GM12865 (cell line): ENCODE results near the gene WDR33.

Experiments used
- DNase-seq: peaks from one replicate; pipeline ENCODE4 v3.0.0; 2010; ENCODE audit warnings: low read depth
- H3K4me3 ChIP-seq: 2 replicates; pipeline ENCODE4 v1.5.1; 2011; ENCODE audit warnings: mild to moderate bottlenecking, low read depth, low read length, control low read depth
- TF ChIP-seq, protein P1 (sequence below): IDR thresholded peaks from 2 replicates; pipeline ENCODE4 v1.5.1; 2011; ENCODE audit warnings: low read length, control low read depth, low read depth, inconsistent platforms; ENCODE audit not compliant: insufficient read depth; ENCODE audit errors: missing control alignments

WDR33 gene

DNA sequence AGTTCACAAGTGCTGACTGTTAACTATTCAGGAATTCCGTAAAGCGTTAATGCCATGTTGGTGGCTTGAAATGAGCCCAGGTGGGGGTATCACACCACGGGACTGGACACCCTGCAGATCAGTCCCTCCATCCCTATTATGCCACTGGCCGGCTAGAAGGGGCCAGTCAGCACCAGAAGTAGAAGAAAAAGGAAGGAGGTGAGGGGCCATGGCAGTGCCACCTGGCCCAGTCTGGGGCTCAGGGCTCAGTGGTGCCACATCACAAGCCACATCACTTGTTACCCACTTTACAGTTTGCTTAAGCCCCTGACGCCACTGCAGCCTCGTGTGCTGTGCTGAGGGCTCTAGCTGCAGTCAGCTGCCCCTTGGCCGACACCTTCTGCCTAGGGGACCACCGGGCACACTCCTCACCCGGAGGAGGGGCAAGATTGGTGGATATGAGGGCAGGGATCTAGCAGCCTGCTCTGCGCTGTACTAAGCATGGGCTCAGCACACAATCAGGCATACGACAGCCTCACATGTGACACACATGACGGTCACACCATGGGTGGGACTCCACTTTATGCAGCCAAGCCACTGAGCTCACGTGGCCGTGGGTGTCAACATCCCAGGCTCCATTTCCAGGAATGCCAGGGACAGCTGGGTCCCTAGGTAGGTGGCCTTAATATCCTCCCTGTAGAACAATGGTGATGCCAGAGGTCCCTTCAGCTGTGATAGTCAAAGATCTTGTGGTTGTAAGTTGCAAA is 139.2 kb downstream of the WDR33 start:
- DNase-seq = no peak
- TF ChIP-seq, protein P1, sequence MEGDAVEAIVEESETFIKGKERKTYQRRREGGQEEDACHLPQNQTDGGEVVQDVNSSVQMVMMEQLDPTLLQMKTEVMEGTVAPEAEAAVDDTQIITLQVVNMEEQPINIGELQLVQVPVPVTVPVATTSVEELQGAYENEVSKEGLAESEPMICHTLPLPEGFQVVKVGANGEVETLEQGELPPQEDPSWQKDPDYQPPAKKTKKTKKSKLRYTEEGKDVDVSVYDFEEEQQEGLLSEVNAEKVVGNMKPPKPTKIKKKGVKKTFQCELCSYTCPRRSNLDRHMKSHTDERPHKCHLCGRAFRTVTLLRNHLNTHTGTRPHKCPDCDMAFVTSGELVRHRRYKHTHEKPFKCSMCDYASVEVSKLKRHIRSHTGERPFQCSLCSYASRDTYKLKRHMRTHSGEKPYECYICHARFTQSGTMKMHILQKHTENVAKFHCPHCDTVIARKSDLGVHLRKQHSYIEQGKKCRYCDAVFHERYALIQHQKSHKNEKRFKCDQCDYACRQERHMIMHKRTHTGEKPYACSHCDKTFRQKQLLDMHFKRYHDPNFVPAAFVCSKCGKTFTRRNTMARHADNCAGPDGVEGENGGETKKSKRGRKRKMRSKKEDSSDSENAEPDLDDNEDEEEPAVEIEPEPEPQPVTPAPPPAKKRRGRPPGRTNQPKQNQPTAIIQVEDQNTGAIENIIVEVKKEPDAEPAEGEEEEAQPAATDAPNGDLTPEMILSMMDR = no peak

DNA sequence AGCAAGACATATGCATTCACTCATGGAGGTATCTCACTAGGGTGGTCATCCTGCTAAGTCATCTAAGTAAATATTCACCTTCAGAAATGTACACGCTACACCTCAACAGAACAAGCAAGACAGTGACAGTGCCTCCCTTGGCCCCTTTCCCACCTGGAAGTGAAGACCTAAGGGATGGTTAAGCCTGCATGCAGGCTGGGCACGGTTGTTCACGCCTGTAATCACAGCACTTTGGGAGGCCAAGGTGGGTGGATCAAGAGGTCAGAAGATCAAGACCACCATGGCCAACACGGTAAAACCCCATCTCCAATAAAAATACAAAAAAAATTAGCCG is 140.0 kb downstream of the WDR33 start:
- TF ChIP-seq, protein P1 = no peak
- no peak overlapping the region for H3K4me3 ChIP-seq

More for the DNA sequence above, 139.2 kb downstream of the WDR33 start:
- no peak overlapping the region for H3K4me3 ChIP-seq

DNA sequence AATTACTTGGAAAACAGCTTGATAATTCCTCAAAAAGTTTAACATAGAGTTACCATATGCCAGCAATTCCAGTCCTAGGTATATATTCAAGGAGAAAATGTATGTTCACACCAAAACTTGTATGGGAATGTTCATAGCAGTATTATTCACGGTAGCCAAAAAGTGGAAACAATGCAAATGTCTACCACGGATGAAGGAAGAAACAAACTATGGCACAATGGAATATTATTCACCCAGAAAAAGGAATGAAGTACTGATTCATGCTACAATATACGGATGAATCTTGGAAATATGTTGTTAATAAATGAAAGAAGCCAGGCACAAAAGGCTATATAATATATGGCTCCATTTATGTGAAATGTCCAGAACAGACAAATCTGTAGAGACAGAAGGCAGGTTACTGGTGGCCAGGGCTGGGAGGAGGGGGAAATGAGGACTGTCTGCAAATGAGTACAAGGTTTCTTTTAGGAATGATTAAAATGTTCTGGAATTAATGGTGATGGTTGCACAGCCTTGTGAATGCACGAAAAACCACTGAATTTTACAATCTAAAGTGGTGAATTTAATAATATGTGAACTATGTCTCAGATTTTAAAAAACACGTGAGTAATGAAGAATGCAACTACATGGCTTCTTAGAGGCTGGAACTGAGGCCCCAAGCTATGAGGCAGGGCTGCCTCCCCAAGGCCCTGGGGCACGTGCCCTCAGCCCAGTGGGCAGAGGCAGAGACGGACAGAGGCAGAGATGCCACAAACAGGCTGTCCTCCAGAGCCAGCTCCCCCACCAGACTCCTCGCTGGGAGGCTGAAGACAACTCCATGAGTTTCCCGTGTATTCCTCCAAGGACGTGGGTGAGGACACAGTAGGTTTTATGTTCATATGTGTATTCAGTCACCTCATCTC is 140.7 kb downstream of the WDR33 start:
- no peak overlapping the region for H3K4me3 ChIP-seq
- no peak for DNase-seq
- TF ChIP-seq, protein P1 = no peak

More for the DNA sequence above, 140.0 kb downstream of the WDR33 start:
- no peak for DNase-seq

DNA sequence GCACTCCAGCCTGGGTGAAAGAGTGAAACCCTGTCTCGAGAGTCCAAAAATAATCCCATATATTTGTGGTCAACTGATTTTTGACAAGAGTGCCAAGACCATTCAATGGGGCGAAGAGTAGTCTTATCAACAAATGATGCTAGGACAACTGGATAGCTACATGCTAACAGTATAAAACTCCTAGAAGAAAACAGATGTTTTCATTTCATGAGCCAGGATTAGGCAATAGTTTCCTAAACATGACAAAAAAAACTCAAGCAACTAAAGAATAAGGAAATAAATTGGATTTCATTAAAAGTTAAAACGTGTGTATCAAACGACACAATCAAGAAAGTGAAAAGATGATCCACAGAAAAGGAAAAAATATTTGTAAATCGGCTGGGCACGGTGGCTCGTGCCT is 141.9 kb downstream of the WDR33 start:
- DNase-seq = no peak
- TF ChIP-seq, protein P1 = no peak
- no peak overlapping the region for H3K4me3 ChIP-seq

DNA sequence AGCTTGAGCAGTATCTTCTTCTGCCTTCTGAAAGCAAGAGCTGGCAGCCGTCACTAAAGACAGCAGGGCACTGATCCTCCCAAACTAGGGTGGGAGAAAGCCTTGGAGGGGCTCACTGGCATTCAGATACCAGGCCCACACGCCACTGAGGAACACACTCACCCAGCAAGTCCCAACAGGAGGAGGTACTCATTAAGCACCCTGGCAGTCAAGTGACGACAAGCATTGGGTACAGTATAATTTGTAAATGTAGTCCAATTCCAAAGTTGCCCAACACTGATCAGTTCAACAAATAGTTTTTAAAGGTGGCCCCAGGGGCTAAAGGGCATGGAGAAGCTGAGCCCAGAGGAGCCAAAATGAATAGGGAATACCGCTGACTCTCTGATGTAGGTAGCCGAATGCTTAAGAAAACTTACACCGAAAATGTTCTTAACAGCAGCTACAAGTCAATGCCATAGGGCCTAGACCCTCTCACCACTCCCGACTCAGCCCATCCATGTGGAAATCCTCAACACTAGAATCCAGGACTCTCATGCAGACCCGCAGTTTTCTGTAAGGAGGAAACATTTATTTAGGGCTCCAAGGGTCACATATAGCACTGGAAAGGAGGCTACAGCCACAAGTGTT is 145.6 kb downstream of the WDR33 start:
- no peak overlapping the region for H3K4me3 ChIP-seq
- TF ChIP-seq, protein P1 = no peak
- DNase-seq = no peak

DNA sequence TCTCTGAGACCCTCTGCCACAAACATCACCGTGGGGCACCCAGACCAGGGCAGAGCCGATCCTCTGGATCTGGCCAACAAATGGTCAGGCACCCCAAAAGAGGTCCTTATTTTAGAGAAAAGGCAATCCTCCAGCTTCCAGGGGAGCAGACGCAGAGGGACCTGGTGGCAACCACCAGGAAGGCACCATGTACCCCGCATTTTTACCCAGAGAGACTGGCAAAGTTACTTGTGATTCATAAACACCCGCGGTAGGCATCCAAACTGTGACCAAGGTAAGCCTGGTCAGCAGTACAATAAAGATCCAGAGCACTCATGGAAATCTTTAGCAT is 146.1 kb downstream of the WDR33 start:
- TF ChIP-seq, protein P1 = no peak
- DNase-seq = no peak
- H3K4me3 ChIP-seq = no peak overlapping the region
